Ovary (tissue), 3 donors: ENCODE results near the gene TBX21.

ENCODE experiments used
- EP300 ChIP-seq: sonication (generic); formaldehyde crosslinking; IDR thresholded peaks from one replicate; pipeline ENCODE4 v1.6.1; 2017; ENCODE audit warnings: antibody characterized with exemption
- POLR2A ChIP-seq: fragments of 450-650 bp; IDR thresholded peaks from one replicate; pipeline ENCODE4 v1.6.1; 2017; ENCODE audit warnings: antibody characterized with exemption, mild to moderate bottlenecking, moderate library complexity
- TF ChIP-seq, protein P1 (sequence below), 3 donors: fragments of 450-650 bp in 2 of 3; fragments of 200-600 bp in 1 of 3; IDR thresholded peaks; one replicate each; pipeline versions ENCODE4 v1.5.1 to v1.8.0; 2016 to 2022; ENCODE audit warnings: antibody characterized with exemption in 3 of 3, mild to moderate bottlenecking in 1 of 3
- donor health status: DM: no; HTN: no; CAD: no.

DNA sequence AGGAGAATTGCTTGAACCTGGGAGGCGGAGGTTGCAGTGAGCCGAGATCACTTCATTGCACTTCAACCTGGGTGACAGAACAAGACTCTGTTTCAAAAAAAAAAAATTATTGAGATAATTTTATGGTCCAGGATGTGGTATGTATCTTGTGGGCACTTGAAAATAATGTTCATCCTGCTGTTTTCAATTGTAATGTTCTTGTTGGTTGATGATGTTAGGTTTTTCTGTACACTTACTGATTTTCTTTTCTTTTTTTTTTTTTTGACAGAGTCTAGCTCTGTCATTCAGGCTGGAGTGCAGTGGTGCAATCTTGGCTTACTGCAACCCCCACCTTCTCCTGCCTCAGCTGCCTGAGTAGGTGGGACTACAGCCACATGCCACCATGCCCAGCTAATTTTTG lies 29.7 kb downstream of the TBX21 start:
- TF ChIP-seq, protein P1, sequence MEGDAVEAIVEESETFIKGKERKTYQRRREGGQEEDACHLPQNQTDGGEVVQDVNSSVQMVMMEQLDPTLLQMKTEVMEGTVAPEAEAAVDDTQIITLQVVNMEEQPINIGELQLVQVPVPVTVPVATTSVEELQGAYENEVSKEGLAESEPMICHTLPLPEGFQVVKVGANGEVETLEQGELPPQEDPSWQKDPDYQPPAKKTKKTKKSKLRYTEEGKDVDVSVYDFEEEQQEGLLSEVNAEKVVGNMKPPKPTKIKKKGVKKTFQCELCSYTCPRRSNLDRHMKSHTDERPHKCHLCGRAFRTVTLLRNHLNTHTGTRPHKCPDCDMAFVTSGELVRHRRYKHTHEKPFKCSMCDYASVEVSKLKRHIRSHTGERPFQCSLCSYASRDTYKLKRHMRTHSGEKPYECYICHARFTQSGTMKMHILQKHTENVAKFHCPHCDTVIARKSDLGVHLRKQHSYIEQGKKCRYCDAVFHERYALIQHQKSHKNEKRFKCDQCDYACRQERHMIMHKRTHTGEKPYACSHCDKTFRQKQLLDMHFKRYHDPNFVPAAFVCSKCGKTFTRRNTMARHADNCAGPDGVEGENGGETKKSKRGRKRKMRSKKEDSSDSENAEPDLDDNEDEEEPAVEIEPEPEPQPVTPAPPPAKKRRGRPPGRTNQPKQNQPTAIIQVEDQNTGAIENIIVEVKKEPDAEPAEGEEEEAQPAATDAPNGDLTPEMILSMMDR (IDR thresholded peaks at IDR 0.05) = no peak
- TF ChIP-seq POLR2A (no peak), EP300 (no peak)
